Measurements from ENCODE around the gene MLLT1. TPM values are rescaled to one million over a fixed set of nuclear protein-coding genes. Genes with fewer than 3 reads are reported as not detected.

Gene MLLT1
- total RNA-seq, 1 donor from 2014 or later, result 23.1 TPM

DNA sequence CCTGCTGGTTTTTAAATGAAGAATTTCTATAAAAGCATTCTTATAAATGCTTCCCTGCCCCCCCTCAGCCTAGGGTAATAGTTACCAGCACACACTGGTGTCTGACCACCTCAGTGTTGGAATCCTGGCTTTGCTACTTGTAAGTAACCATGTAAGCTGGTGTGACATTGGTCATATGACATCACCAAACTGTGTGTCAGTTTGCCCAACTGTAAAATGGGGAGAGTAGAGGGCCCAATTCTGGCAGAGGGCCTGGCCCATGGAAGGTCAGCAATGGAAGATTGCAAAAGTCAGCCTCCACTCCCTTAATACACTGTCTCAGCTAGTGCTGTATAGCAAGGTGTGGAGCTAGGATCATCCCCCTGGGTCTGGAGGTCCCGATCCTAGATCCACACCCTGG lies 112.7 kb downstream of the MLLT1 start:
- H3K36me3 ChIP-seq (ENCODE audit: control insufficient read depth, insufficient read depth, low read length), result no peaks in the 10 kb centered on the region
- H3K4me3 ChIP-seq (ENCODE audit: low read depth, low read length), result no peak overlapping the region
- TF ChIP-seq CTCF (IDR thresholded peaks at IDR 0.05; ENCODE audit: insufficient read depth, low read length, poor library complexity, severe bottlenecking), result no peak
- H3K27me3 ChIP-seq (ENCODE audit: control insufficient read depth, insufficient read depth, low read length), result no peaks in the 10 kb centered on the region
- no peak for DNase-seq (ENCODE audit: low read depth)

GRCh38 chr19:6164906-6165531 lies 114.8 kb downstream of the MLLT1 start:
- TF ChIP-seq CTCF (IDR thresholded peaks at IDR 0.05; ENCODE audit: insufficient read depth, low read length, poor library complexity, severe bottlenecking), result no peak
- H3K27me3 ChIP-seq (ENCODE audit: control insufficient read depth, insufficient read depth, low read length), result no peaks in the 10 kb centered on the region
- DNase-seq (ENCODE audit: low read depth), result no peak

DNA sequence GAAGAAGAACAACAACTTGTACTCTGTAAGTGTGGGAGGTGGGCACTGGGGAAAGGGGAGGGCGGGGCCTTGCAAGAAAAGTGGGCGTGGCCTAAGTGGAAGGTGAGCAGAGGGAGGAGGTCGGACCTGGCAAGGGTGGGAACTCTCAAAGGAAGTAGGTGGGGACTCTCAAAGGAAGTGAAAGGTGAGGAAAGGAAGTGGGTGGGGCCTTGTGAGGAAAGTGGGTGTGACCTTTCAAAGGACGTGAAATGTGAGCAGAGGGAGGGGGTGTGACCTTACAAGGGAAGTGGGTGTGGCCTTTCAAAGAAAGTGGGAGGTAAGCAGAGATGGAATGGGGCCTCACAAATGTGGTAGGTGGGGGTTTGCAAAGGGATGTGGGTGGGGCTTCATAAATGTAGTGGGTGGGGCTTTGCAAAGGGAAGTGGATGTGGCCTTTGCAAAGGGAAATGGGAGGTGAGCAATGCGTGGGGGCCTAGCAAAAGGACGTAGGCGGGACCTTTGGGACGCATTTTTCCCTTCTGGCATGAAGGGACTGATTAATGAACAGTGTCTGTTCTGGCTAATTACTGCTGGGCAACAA lies 118.4 kb downstream of the MLLT1 start:
- no peak for DNase-seq (ENCODE audit: low read depth)
- H3K36me3 ChIP-seq (ENCODE audit: control insufficient read depth, insufficient read depth, low read length), result no peaks in the 10 kb centered on the region
- no peaks in the 10 kb centered on the region for H3K27me3 ChIP-seq (ENCODE audit: control insufficient read depth, insufficient read depth, low read length)
- no peak for TF ChIP-seq CTCF (IDR thresholded peaks at IDR 0.05; ENCODE audit: insufficient read depth, low read length, poor library complexity, severe bottlenecking)
- no peak overlapping the region for H3K4me3 ChIP-seq (ENCODE audit: low read depth, low read length)

More at GRCh38 chr19:6164906-6165531, 114.8 kb downstream of the MLLT1 start:
- no peak overlapping the region for H3K4me3 ChIP-seq (ENCODE audit: low read depth, low read length)
- no peaks in the 10 kb centered on the region for H3K36me3 ChIP-seq (ENCODE audit: control insufficient read depth, insufficient read depth, low read length)

Other genes starting within 250 kb of the MLLT1 start
- 4.5 and 6.5 TPM in 2 replicates for gene RFX2, start 169.5 kb downstream of the MLLT1 start, total RNA-seq
- not detected in 2 replicates for gene ACSBG2, start 144.3 kb downstream of the MLLT1 start, total RNA-seq
- not detected in 2 replicates for gene ACER1, start 53.6 kb upstream of the MLLT1 start, total RNA-seq
- gene CLPP, start 81.6 kb upstream of the MLLT1 start, total RNA-seq, result 137 and 142 TPM in 2 replicates
- gene ALKBH7, start 92.8 kb upstream of the MLLT1 start, total RNA-seq, result 55.1 and 69.7 TPM in 2 replicates
- gene PSPN, start 96.0 kb upstream of the MLLT1 start, total RNA-seq, result 1.5 TPM in 2 replicates
- 48.7 and 51.3 TPM in 2 replicates for gene GTF2F1, start 113.2 kb upstream of the MLLT1 start, total RNA-seq
- 175 and 211 TPM in 2 replicates for gene KHSRP, start 144.8 kb upstream of the MLLT1 start, total RNA-seq
- gene SLC25A41, start 153.8 kb upstream of the MLLT1 start, total RNA-seq, result not detected in 2 replicates
- 68.6 and 87.7 TPM in 2 replicates for gene SLC25A23, start 179.8 kb upstream of the MLLT1 start, total RNA-seq
- gene CRB3, start 184.3 kb upstream of the MLLT1 start, total RNA-seq, result 84.5 and 87.8 TPM in 2 replicates
- gene DENND1C, start 201.8 kb upstream of the MLLT1 start, total RNA-seq, result 1.6 and 4.6 TPM in 2 replicates
- gene TUBB4A, start 222.3 kb upstream of the MLLT1 start, total RNA-seq, result 1.3 and 4.0 TPM in 2 replicates